HepG2 (cell line): ENCODE measurements around the gene TXN2. TPM values are rescaled to one million over a fixed set of nuclear protein-coding genes. Genes with fewer than 3 reads are reported as not detected.

ENCODE experiments used
- EZH2 ChIP-seq: conservative IDR thresholded peaks from 2 replicates; pipeline ENCODE4 v1.6.1; 2012; ENCODE audit warnings: mild to moderate bottlenecking, low read depth, low read length, moderate library complexity
- FOXP4 ChIP-seq: sonication (generic); formaldehyde crosslinking; IDR thresholded peaks from 2 replicates; pipeline ENCODE4 v1.4.0; 2020; ENCODE audit warnings: missing genetic modification reagents
- GMEB2 ChIP-seq: IDR thresholded peaks from 2 replicates; pipeline ENCODE4 v1.6.1; 2016; ENCODE audit warnings: missing biosample characterization, missing genetic modification reagents, low read depth
- HOXA3 ChIP-seq: sonication (generic); formaldehyde crosslinking; IDR thresholded peaks from 2 replicates; pipeline ENCODE4 v1.5.0; 2020; ENCODE audit warnings: missing genetic modification reagents
- NFE2L1 ChIP-seq: sonication (generic); formaldehyde crosslinking; IDR thresholded peaks from 2 replicates; pipeline ENCODE4 v1.4.0; 2020; ENCODE audit warnings: missing genetic modification reagents, mild to moderate bottlenecking, borderline replicate concordance
- NFYB ChIP-seq: sonication (generic); formaldehyde crosslinking; IDR thresholded peaks from 2 replicates; pipeline ENCODE4 v1.4.0; 2020; ENCODE audit warnings: missing genetic modification reagents
- NR2C2 ChIP-seq: sonication (generic); formaldehyde crosslinking; IDR thresholded peaks from 2 replicates; pipeline ENCODE4 v1.4.0; 2020; ENCODE audit warnings: missing genetic modification reagents, mild to moderate bottlenecking, moderate library complexity, borderline replicate concordance
- POGZ ChIP-seq: sonication (generic); formaldehyde crosslinking; IDR thresholded peaks from 2 replicates; pipeline ENCODE4 v1.4.0; 2020; ENCODE audit warnings: mild to moderate bottlenecking, missing genetic modification reagents
- PRPF4 ChIP-seq: fragments of 200-400 bp; formaldehyde crosslinking; IDR thresholded peaks from 2 replicates; pipeline ENCODE4 v1.6.1; 2016; ENCODE audit warnings: low read length, low read depth; ENCODE audit not compliant: poor library complexity, severe bottlenecking
- SMYD3 ChIP-seq: sonication (generic); formaldehyde crosslinking; IDR thresholded peaks from 2 replicates; pipeline ENCODE4 v1.8.1; 2023; ENCODE audit warnings: mild to moderate bottlenecking, missing genetic modification reagents
- SP1 ChIP-seq, 2 experiments: fragments of 450-650 bp in 1 of 2; sonication (generic) in 1 of 2; formaldehyde crosslinking in 1 of 2; IDR thresholded peaks; 2 replicates each; pipeline versions ENCODE4 v1.4.0 to v1.6.1; 2016 to 2020; ENCODE audit warnings: missing genetic modification reagents in 1 of 2
- SPEN ChIP-seq: sonication (generic); formaldehyde crosslinking; IDR thresholded peaks from 2 replicates; pipeline ENCODE4 v1.5.1; 2020; ENCODE audit warnings: low read depth, mild to moderate bottlenecking, missing genetic modification reagents
- TRAFD1 ChIP-seq: sonication (generic); formaldehyde crosslinking; IDR thresholded peaks from 2 replicates; pipeline ENCODE4 v1.5.1; 2020; ENCODE audit warnings: missing genetic modification reagents, mild to moderate bottlenecking, borderline replicate concordance
- ZNF234 ChIP-seq: sonication (generic); formaldehyde crosslinking; conservative IDR thresholded peaks from 2 replicates; pipeline ENCODE4 v1.5.1; 2020; ENCODE audit warnings: mild to moderate bottlenecking, missing genetic modification reagents
- ZNF484 ChIP-seq: sonication (generic); formaldehyde crosslinking; IDR thresholded peaks from 2 replicates; pipeline ENCODE4 v1.5.1; 2020; ENCODE audit warnings: mild to moderate bottlenecking, low read depth, missing genetic modification reagents, borderline replicate concordance
- ZNF556 ChIP-seq: sonication (generic); formaldehyde crosslinking; IDR thresholded peaks from 2 replicates; pipeline ENCODE4 v1.4.0; 2020; ENCODE audit warnings: mild to moderate bottlenecking, missing genetic modification reagents, borderline replicate concordance
- ZNF569 ChIP-seq: sonication (generic); formaldehyde crosslinking; IDR thresholded peaks from 2 replicates; pipeline ENCODE4 v1.5.0; 2020; ENCODE audit warnings: mild to moderate bottlenecking, missing genetic modification reagents, moderate library complexity, borderline replicate concordance
- ZNF740 ChIP-seq: sonication (generic); formaldehyde crosslinking; IDR thresholded peaks from 2 replicates; pipeline ENCODE4 v1.4.0; 2020; ENCODE audit warnings: missing genetic modification reagents
- ZNF770 ChIP-seq: sonication (generic); formaldehyde crosslinking; IDR thresholded peaks from 2 replicates; pipeline ENCODE4 v1.5.0; 2020; ENCODE audit warnings: mild to moderate bottlenecking, missing genetic modification reagents
- ZNF839 ChIP-seq: sonication (generic); formaldehyde crosslinking; IDR thresholded peaks from 2 replicates; pipeline ENCODE4 v1.4.0; 2020; ENCODE audit warnings: missing genetic modification reagents, mild to moderate bottlenecking, borderline replicate concordance
- ZSCAN25 ChIP-seq: sonication (generic); formaldehyde crosslinking; IDR thresholded peaks from 2 replicates; pipeline ENCODE4 v1.8.0; 2022; ENCODE audit warnings: mild to moderate bottlenecking, missing genetic modification reagents
- polyA plus RNA-seq, 8 experiments: library from polyadenylated mRNA; depleted of rRNA in 3 of 8; stranded (reverse) in 7 of 8; unstranded in 1 of 8; fragments of >200 nt; fragmentation: Illumina TruSeq in 4 of 8; extraction: Trizol in 4 of 8; gene quantifications; 2 replicates each; pipeline versions ENCODE4 v1.2.1 to v1.2.3, GENCODE V29; 2011 to 2016; ENCODE audit warnings: low read depth in 4 of 8, missing spikeins in 1 of 8, mixed read lengths in 1 of 8; ENCODE audit not compliant: insufficient read depth in 1 of 8
- total RNA-seq, 5 experiments: library from RNA; depleted of rRNA; stranded (reverse); fragments of >200 nt; fragmentation: Illumina TruSeq; extraction: Trizol; gene quantifications; 2 replicates each; pipeline ENCODE4 v1.2.3, GENCODE V29; 2016; ENCODE audit warnings: low read depth in 1 of 5

Gene TXN2
- total and polyA plus RNA-seq, 2 of the 13 experiments (the other 11 are each of a cell fraction or from before 2014, with no cell fraction given) = 41.4 to 109 TPM

GRCh38 chr22:36419177-36419911, 62.1 kb downstream of the TXN2 start (continued):
- TF ChIP-seq ZNF569 (CRISPR knock-in tag) = 0 out of 2 replicates have a peak, but pooled peaks have one; percentile 49
- TF ChIP-seq ZNF556 = no peak; the same call in 1 of the 2 replicates
- no peak; the same call in 1 of the 2 replicates for TF ChIP-seq ZNF740 (CRISPR knock-in tag)
- TF ChIP-seq NFYB (CRISPR knock-in tag) = no peak; the same call in 1 of the 2 replicates
- no peak for TF ChIP-seq SP1 (IDR thresholded peaks at IDR 0.05)
- TF ChIP-seq SP1 (CRISPR knock-in tag; IDR thresholded peaks at IDR 0.05) = no peak
- TF ChIP-seq SPEN = peak; percentile 67; the same call in 1 of the 2 replicates
- no peak for TF ChIP-seq PRPF4
- peak; percentile 72; the same call in 1 of the 2 replicates for TF ChIP-seq ZSCAN25 (CRISPR knock-in tag)
- no peak for TF ChIP-seq ZNF234 (CRISPR knock-in tag)
- TF ChIP-seq ZNF484 (CRISPR knock-in tag) = no peak
- TF ChIP-seq ZNF839 (CRISPR knock-in tag) = 0 out of 2 replicates have a peak, but pooled peaks have one; percentile 43
- TF ChIP-seq NR2C2 (CRISPR knock-in tag) = peak; percentile 67
- TF ChIP-seq HOXA3 = peak; percentile 76
- no peak for TF ChIP-seq GMEB2 (CRISPR knock-in tag)
- TF ChIP-seq ZNF770 (CRISPR knock-in tag) = peak; percentile 55; the same call in 1 of the 2 replicates
- TF ChIP-seq NFE2L1 (CRISPR knock-in tag) = no peak
- no peak for TF ChIP-seq EZH2
- peak; percentile 99 for TF ChIP-seq FOXP4
- no peak; the same call in 1 of the 2 replicates for TF ChIP-seq TRAFD1 (CRISPR knock-in tag)
- TF ChIP-seq SMYD3 (CRISPR knock-in tag) = no peak
- peak; percentile 75; the same call in 1 of the 2 replicates for TF ChIP-seq POGZ (CRISPR knock-in tag)
